ENCODE data around the gene MYBPC1.
"Not testable (repeated sequence)": the region's sequence is repeated elsewhere in the genome, so short reads cannot be mapped to it uniquely, and the experiment has no call there.

The MYBPC1 gene

DNA sequence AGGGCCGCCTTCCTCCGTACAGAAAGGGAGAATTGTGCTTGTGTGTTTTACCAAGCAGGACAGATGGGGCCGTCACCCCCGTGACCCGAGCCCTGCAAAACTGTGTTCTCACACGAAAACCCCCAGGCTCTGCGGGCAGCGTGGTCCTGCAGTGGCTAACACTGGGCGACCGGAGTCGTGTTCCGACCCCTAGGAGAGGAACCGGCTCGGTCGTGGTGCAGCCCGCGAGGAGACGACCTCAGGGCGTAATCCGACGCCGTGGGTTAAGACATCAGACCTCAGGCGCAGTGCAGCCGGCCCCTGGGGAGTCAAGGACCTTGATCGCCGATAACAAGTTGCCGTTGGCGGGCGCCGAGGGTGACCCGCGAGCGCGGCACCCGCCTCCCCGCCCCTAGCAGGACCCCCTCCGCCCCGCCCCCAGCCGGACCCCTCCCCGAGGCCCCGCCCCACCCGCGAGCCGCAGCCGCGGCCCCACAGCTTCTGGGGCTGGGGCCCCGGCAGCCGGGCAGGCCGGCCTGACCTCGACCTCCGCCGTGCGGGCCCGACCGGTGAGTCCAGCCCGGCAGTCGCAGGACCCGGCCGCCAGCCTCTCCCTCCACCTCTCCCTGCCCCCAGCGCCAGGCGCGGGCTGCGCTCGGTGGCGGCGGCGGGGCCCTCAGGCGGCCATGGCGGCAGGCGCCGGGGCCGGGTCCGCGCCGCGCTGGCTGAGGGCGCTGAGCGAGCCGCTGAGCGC, 102.6 kb downstream of the MYBPC1 start, which contains the start of gene CHPT1:
CHPT1 (plus strand) TSS at position 444 of the 733 bp plus-strand sequence; CDS start at position 666, 222 bp downstream.
- peak; percentile 51 for DNase-seq

DNA sequence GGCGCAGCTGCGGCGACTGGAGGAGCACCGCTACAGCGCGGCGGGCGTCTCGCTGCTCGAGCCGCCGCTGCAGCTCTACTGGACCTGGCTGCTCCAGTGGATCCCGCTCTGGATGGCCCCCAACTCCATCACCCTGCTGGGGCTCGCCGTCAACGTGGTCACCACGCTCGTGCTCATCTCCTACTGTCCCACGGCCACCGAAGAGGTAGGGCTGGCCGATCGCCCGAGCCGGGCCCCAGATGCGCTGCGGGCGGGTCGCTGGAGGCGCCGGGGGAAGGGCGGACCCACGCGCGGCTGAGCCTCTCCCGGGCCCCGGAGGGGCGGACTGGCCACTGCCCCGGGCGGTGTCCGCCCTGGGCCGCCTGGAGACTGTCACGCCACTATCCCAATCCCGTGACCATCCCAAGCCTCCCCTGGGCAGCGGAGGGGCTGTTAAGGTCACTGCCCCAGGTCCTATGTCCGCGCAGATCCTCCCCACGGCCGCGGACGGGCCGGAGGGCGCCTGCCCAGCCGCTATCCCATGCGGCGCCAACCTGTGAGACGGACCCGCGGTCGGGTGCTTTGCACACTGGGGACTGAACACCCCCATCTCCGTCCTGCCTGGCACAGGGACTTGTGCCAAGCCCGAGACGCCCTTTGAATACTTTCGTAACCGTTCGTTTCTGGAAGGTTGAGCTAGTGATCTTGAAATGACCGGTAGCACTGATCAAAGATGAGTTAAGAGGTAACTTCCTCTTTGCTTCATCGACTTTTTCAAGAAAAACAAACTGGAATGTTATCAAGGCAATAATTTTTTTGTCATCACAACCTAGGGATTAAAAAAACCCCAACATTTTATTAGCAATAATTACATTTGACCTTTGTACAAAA, 103.4 kb downstream of the MYBPC1 start:
- peak; percentile 9 for DNase-seq

DNA sequence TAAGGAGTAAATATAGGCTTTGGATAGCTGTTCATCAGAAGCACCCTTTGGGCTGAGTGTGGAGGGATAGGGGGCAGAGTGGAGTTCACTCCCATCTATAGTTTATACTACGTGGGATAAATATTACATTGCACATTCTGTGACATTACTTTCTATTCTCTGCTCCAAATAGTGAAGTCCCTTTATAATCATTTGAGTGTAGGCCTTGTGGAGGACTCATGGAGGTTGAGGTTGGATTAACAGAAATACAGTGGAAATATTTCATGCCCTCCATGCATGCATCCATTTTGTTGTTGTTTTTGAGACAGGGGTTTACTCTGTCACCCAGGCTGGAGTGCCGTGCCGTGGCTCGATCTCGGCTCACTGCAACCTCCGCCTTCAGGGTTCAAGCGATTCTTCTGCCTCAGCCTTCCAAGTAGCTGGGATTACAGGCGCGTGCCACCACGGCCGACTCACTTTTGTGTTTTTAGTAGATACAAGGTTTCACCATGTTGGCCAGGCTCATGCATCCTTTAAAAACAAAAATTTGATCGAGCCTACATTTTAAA, 104.1 kb downstream of the MYBPC1 start:
- peak; percentile 23 for DNase-seq

DNA sequence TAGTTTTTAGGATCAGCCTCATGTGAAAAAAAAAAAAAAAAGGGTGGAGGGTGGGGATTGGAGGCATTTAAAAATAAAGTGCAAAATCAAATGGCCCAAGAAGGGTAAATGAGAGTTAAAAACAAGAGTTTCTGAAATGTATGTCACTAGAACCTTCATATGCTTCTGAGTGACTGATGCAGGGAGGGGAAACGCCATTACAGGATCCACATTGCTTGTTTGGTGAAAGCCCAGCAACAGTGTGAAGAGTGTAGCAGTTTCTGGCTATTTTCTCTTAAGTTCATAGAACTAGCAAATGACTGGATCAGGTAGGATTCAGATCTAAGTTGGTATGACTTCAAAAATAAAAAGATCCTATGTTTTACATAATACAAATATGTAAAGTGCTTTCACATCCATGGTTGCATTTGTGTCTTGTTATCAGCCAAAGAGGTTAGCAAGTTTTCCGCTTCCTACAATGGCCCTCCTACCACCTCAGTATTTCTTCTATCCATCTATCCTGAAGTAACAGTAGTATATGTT, 105.6 kb downstream of the MYBPC1 start:
- no peak for DNase-seq

DNA sequence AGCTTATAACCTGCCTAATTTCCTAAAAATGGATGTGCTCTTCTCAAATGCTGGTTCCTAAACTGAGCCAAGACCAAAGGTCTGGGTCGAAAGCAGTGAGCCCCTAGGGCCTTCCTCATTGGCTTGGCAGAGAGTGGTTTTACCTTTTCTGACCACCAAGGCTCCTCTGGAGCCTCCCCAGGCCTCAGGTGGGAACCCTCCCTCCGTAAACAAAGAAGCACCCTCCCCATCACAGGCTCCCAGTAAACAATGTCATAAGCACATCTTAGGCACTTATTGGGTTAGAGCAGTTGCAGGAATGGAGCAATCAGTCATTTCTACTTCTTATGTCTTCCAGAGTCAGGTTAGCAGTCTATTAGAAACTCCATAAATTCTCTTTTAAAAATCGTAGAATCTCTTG, 108.7 kb downstream of the MYBPC1 start:
- no peak for DNase-seq

DNA sequence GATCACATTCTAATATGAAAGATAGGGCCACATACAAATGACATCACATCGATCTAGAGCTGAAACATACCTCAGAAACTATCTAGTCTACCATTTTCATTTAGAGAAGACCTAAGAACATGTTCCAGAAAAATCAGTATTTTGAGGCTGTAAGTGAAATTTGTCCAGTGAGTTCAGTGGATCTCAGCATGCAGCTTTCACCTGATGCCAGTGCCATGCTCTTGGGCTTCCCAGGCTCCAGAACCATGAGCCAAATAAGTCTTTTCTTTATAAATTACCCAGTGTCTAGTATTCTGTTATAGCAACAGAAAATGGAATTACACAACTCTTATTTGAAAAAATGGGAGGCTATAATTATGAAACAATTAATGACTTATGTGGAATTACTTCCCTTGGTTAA, 111.6 kb downstream of the MYBPC1 start:
- DNase-seq, result no peak

DNA sequence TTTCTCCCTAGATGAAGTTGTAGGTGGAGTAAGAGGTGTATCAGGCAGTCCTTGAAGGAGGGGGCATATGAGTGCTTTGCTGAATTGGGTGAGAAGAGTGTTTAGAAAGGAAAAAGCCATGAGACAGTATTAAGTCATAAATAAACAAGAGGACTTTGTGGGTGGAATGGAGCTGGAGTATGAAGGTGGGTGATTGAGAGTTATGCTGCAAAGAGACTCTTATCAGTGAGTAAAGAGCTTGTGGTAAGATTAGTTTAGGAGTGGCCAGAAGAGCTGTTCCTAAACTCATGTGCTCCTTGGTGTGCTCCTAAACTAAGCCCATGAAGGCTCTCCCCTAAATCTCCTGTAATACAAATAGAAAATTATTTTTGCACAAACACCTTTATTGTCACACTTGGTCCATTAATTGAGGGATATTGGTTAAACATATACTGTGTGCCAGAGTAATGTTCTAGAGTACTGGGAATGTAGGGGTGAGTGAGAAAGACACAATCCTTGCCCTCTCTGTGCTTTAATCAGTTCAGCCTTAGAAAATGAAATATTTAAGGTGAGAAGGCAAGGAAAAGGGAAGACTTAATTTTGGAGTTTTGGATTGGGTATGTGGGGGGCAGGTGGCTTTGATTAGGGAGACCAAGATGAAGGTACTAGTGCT, 112.5 kb downstream of the MYBPC1 start:
- DNase-seq, result no peak

DNA sequence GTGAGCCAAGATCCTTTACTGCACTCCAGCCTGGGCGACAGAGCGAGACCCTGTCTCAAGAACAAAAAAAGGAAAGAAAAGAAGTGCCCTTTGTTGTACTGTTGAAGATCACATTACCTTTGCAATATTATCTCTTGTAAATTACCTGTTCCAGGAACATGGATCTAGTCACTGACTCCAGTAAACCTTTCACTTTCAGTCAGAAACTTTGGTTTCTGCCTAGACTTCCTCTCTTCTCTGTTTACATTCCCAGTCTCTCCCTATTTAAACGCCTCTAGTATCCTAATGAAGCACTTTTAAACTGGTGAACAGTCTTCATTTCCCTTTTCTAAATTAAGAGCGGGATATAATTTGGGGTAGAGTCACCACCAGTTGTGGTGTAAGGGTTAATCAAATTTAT, 115.5 kb downstream of the MYBPC1 start:
- DNase-seq, result no peak

DNA sequence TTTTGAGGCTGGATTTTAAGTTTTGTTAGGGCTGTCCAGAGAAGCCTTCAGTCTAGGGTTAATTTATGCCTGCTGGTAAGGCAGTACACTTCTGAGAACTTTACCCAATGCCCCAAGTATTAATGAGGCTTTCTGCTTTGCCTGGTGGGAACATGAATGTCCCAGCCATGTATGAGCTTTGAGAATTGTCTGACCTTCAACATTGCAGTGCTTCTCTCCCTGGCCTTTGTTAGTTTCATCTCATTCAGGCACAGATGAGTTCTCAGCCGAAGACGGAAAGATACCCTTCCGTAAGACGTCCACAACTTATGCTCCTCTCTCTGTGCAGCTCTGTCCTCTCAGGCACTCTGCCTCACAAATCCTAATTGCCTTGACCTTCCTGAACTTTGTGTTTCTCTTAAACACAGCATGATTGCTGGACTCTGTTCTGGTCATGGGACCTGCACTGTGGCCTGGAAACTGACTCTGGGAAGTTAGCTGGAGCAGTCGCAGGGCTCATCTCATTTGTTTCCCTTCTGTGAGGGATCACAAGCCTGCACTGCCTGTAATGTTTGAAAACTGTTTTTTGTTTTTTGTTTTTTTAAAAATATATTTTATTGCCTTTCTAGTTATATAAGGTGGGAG, 118.4 kb downstream of the MYBPC1 start:
- DNase-seq, result no peak

DNA sequence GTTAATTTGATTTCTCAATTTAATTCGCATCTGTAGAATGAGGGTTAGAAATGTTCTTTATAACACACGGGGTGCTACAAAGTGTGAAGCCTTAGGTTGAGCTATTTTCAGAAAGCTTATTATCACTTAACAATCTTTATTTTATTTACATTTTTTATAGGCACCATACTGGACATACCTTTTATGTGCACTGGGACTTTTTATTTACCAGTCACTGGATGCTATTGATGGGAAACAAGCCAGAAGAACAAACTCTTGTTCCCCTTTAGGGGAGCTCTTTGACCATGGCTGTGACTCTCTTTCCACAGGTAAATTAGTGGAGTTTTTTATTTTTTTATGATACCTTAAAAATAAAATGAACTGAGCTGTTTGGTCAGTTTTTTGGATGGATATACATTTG, 119.2 kb downstream of the MYBPC1 start:
- no peak for DNase-seq

DNA sequence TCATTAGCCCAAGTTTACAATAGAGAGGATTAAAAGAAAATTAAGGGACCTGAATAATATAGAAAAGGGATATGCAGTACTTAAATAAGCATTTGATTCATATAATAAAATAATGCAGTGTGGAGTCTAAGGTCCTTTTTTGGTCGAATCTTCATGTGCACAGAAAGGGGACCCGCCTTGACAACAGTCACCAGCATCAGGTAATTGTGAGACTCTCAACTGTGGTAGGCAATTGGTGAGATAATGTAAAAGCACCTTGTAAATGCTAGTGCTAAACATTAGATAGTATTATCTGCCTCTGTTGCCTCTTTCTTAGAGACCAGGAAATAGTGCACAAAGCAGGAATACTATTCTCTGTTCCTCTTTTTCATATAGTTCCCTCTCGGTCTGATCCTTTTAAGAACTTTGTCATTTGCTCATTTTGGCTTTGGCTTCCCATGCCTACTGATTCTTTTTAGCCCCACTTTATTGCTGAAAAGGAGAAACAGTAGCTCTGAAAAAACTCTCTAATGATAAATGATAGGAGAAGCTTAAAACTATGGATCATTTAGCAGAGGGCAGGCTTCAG, 120.2 kb downstream of the MYBPC1 start:
- no peak for DNase-seq

DNA sequence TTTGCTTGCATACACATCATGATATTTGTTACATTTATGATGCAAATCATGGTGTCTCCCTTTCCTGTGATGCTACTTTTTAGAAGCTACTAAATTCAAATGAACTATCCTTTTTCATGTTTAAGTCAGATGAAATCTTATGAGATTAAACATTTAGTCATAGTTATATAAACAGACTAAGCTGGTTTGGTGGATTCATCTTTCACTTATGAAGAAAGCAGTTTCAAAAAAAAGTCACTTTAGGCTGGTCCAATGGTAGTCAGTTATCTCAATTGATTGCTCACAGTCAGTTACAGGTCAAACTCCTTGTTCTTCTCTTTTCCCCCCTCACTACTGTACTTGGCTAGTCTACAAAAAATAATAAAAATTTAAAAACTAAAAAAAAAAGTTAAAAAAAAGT, 124.8 kb downstream of the MYBPC1 start:
- DNase-seq, result peak; percentile 18

DNA sequence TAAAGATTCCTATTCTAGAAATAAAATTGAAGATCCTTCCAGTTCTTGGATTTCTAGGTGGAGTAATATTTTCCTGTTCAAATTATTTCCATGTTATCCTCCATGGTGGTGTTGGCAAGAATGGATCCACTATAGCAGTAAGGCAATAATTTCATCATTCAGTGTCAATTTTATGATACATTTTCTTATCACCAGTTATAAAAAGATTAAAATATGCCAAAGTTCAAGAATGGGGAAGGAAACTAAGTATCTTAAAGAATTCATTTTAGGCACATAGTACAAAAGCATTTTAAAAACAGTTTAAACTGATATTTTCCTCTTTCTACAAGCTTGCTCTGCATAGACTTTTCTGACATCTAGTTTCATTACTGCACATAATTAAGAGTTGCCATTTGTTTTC, 125.3 kb downstream of the MYBPC1 start:
- no peak for DNase-seq

DNA sequence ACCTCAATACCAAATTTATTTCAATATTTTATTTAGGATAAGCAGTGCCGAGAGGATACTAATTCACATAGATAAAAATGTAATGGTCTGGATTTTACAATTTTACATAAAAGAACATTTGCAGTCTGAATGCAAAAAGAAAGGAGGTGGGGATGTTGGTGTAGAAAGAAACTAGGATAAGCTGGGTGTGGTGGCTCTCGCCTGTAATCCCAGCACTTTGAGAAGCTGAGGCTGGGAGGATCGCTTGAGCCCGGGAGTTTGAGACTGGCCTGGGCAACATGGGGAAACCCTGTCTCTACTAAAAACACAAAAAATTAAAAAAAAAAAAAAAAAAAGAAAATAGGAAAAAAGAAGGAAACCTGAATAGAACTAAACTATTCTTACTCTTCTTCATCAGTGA, 127.6 kb downstream of the MYBPC1 start:
- no peak for DNase-seq

DNA sequence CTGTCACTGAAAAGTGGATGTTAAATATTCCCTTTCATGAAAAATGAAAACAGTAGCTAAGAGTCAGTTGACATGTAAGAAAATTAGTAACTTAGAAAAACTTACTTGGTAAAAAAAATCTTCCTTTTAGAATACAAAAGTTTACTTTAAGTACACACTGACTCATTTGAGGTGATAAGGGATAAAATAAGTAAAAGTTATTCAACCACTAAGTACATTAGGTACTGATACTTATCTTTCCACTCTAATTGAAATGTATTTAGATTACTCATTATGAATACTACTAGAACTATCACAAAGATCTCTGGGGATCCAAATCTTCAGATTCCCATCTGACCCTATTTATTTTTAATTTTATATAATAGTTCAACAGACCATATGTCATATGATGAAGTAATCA, 132.3 kb downstream of the MYBPC1 start:
- no peak for DNase-seq

DNA sequence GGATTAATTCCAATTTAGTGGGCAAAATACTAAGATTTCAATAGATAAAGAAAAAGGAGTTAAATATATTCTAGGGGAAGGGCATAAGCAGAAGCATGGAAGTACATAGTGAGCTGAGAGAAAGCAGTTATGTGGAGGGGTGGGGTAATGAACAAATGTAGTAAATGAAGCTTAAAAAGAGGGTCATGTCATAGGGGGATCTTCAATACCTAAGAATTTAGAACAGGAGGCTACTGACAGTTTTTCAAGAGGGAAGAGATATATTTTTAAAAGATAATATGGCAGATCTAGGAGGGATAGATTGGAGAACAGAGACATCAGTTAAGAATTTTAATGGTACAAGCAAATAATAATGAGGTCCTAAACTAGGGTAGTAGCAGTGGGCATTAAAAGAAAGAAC, 135.1 kb downstream of the MYBPC1 start:
- DNase-seq, result no peak

DNA sequence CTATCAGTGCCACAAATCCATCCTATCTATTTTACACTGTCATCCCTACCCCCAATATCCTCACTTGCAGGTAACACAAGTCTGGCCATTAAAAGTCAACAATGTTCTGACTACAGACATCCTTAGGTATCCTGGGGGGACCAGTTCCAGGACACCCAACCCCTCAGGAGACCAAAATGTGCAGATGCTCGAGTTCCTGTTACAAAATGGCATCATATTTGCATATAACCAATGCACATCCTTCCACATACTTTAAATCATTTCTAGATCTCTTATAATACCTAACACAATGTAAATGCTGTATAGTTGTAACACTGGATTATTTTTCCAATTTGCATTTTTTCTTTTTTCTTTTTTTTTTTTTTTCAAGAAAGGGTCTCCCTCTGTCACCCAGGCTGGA, 137.5 kb downstream of the MYBPC1 start:
- no peak for DNase-seq

DNA sequence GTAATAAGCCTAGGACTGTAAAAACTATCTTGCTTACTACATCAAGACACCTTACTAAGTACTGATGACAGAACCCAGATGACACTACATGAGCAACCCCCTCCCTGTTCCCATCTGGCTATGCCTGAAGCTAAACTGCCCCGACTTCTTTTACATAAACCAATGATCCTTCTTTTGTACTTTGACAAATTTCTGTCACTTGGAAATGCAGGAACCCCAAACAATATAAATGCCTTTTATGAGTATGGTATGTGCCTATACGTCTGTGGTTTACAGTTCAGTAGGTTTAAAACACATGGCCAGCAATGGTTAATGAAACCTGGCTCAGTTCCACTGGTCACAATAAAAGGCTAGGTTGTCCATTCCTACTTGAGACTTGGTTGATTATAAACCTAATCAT, 138.4 kb downstream of the MYBPC1 start:
- no peak for DNase-seq

DNA sequence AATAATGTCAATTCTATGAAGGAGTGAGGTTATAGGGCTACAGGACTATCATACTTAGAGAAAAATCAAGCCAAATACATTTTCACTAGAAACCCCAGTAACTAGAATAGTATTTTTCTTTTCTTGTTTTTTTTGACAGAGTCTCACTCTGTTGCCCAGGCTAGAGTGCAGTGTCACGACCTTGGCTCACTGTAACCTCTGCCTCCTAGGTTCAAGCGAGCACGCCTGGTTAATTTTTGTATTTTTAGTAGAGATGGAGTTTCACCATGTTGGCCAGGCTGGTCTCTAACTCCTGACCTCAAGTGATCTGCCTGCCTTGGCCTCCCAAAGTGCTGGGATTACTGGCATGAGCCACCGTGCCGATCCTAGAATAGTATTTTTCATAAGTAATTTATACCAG, 139.7 kb downstream of the MYBPC1 start:
- DNase-seq, result not testable (repeated sequence)

Data from fibroblast of skin of back (primary cell).